ENCODE data around the gene BYSL. TPM values are rescaled to one million over a fixed set of nuclear protein-coding genes. Genes with fewer than 3 reads are reported as not detected.

BYSL gene
- total RNA-seq, 3 donors from 2014 or later = 7.7 to 8.8 (median 8.6) TPM

- peaks cover 5% of the 10 kb centered on the region for H3K36me3 ChIP-seq
- H3K27me3 ChIP-seq = no peaks in the 10 kb centered on the region
- peak overlapping the region; percentile 52 to 78 for H3K27ac ChIP-seq
- no peak for DNase-seq (ENCODE audit: low spot score in 2 of 2)
- peaks cover 19 to 26% of the 10 kb centered on the region in 2 donors for H3K4me1 ChIP-seq
- TF ChIP-seq POLR2AphosphoS5 (IDR thresholded peaks at IDR 0.05) (no peak), POLR2A (IDR thresholded peaks at IDR 0.05) (no peak)
- peak overlapping the region in 1 of 3 donors; percentile 94 for H3K4me3 ChIP-seq
- no peaks in the 10 kb centered on the region for H3K9me3 ChIP-seq
- intact Hi-C loops (cut with DNase I; ENCODE audit: low total_unique reads) = loop anchor here (10.0 kb wide), 2 partner anchors 154 to 1046 kb away; partner anchors contain the start of genes PPP2R5D, PRICKLE4 and TOMM6
Measured at GRCh38 chr6:41938590-41939175, 17.4 kb downstream of the BYSL start.

DNA sequence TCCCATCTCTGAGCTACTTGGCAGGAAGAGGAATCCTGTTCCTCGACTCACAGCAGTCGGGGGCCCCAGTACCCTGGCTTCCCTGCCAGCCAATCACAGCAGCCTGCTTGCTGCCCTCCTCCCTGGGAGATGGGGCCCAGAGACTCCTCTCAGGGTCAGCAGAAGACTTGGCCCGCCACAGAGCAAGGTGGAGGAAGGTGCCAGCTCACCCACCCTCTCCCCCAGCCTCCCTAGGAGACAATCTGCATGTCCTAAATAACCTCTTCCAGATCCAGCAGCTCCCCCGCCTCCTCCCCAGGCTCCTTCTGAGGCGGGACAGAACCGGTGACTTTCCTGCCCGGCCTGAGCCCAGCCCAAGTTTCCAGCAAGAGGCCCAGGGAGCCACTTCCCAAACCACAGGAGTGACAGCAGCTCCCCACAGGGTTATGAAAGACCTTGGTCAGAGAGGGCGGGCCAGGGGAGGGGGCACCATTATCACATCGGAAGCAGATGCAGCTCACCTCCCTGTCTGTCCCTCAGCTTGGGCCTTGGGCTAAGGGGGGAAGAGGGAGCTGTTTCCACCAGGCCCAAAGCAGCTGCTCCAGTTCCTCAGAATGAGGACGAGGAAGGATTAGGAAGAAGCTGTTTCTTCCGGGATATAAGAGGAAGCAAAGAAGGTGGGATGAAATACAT is 18.0 kb downstream of the BYSL start:
- no peaks in the 10 kb centered on the region for H3K27me3 ChIP-seq
- H3K4me3 ChIP-seq = peak overlapping the region in 1 of 3 donors; percentile 94
- DNase-seq (ENCODE audit: low spot score in 2 of 2) = no peak
- intact Hi-C loops (cut with DNase I; ENCODE audit: low total_unique reads) = loop anchor here (10.0 kb wide), 2 partner anchors 155 to 1045 kb away; partner anchors contain the start of genes PPP2R5D, PRICKLE4 and TOMM6
- peak overlapping the region; percentile 52 to 78 for H3K27ac ChIP-seq
- H3K9me3 ChIP-seq = no peaks in the 10 kb centered on the region
- peaks cover 5% of the 10 kb centered on the region for H3K36me3 ChIP-seq
- H3K4me1 ChIP-seq = peaks cover 19 to 26% of the 10 kb centered on the region in 2 donors
- TF ChIP-seq POLR2A (IDR thresholded peaks at IDR 0.05) = no peak
- no peak for TF ChIP-seq POLR2AphosphoS5 (IDR thresholded peaks at IDR 0.05)
- TF ChIP-seq CTCF (IDR thresholded peaks at IDR 0.05) = no peak

DNA sequence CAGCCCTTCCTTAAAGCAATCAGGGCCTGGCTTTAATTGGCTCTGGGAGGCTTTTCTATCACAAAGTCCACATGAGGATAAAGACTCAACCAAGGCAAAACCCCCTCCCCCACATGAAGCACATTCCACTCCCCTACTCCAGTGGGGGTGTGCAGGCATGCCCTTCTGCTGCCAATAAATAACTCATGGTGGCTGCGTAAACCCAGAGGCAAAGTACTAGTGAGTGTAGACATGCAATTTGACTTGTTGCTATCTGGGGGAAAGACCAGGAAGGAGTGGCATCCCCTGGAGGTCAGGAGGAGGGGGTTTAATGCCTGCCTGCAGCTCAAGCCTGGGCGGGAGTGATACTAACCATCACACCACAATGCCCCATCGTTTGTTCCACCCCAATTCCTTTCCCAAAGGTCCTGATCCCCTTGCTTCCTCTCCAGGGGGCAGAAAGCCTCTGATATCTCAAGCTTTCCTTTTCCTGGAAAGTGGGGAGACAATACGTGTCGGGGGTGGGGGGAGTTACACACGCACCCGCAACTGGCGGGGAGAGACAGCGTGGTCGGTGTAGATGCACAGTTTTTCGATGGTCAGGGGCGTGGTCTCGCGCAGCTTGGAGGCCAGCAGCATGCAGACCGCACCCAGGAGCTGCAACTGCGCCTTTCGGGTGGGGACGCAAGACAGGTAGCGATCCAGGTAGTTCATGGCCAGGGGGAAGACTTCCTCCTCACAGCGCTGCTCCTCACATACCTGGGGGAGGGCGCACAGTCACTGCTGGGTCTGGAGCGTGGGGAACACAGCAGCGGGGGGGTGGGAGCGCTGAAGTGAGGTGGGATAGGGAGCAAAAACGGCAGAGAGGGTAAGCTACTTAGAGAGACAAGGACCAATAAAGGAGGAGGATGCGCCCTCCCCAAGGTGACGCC is 18.8 kb downstream of the BYSL start:
- H3K27me3 ChIP-seq = no peaks in the 10 kb centered on the region
- TF ChIP-seq POLR2A (IDR thresholded peaks at IDR 0.05) (no peak), CTCF (IDR thresholded peaks at IDR 0.05) (no peak), POLR2AphosphoS5 (IDR thresholded peaks at IDR 0.05) (no peak)
- H3K4me3 ChIP-seq = peak overlapping the region; percentile 59 to 94 (median 82)
- DNase-seq (ENCODE audit: low spot score in 2 of 2) = no peak
- H3K4me1 ChIP-seq = peaks cover 19 to 26% of the 10 kb centered on the region in 2 donors
- intact Hi-C loops (cut with DNase I; ENCODE audit: low total_unique reads) = loop anchor here (10.0 kb wide), 2 partner anchors 155 to 1045 kb away; partner anchors contain the start of genes PPP2R5D, PRICKLE4 and TOMM6
- H3K9me3 ChIP-seq = no peaks in the 10 kb centered on the region
- H3K27ac ChIP-seq = peak overlapping the region; percentile 52 to 80
- H3K36me3 ChIP-seq = peaks cover 5% of the 10 kb centered on the region

DNA sequence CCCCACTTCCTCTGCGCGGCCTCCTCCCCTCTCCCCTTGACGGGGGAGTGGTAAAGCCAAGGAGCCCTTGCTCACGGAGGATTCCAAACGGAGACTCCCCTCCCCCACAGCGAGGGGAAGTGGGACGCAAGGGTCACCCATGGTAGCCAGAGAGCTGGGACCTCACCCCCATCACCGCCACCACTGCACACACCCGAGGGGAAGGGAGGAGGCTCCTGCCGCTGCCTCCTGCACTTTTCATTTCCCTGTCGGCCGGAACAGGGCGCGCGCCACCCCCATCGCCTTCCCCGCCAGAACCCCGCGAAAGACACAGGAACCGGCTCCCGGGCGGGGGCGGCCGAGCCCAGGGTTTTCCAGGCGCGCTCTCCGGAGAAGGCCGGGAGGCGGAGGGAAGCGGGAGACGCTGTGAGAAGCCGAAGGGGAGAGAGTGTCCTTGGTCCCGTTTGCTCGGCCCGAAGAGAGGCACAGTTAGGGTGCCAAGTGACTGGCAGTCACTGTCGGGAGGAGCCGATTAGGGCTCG is 19.5 kb downstream of the BYSL start:
- DNase-seq (ENCODE audit: low spot score in 2 of 2) = peak in 1 of 2 donors; percentile 56

More for the DNA sequence above, 19.5 kb downstream of the BYSL start:
- peaks cover 19 to 26% of the 10 kb centered on the region in 2 donors for H3K4me1 ChIP-seq
- peak overlapping the region; percentile 59 to 94 (median 82) for H3K4me3 ChIP-seq
- no peaks in the 10 kb centered on the region for H3K9me3 ChIP-seq
- peak overlapping the region; percentile 14 to 80 for H3K27ac ChIP-seq
- TF ChIP-seq CTCF (IDR thresholded peaks at IDR 0.05) = no peak
- no peak for TF ChIP-seq POLR2A (IDR thresholded peaks at IDR 0.05)
- no peak for TF ChIP-seq POLR2AphosphoS5 (IDR thresholded peaks at IDR 0.05)
- H3K36me3 ChIP-seq = peaks cover 1% of the 10 kb centered on the region
- no peaks in the 10 kb centered on the region for H3K27me3 ChIP-seq
- intact Hi-C loops (cut with DNase I; ENCODE audit: low total_unique reads) = no loop called here

All from breast epithelium (tissue), 4 donors.